ENCODE data around the gene SHC2.

Gene SHC2

DNA sequence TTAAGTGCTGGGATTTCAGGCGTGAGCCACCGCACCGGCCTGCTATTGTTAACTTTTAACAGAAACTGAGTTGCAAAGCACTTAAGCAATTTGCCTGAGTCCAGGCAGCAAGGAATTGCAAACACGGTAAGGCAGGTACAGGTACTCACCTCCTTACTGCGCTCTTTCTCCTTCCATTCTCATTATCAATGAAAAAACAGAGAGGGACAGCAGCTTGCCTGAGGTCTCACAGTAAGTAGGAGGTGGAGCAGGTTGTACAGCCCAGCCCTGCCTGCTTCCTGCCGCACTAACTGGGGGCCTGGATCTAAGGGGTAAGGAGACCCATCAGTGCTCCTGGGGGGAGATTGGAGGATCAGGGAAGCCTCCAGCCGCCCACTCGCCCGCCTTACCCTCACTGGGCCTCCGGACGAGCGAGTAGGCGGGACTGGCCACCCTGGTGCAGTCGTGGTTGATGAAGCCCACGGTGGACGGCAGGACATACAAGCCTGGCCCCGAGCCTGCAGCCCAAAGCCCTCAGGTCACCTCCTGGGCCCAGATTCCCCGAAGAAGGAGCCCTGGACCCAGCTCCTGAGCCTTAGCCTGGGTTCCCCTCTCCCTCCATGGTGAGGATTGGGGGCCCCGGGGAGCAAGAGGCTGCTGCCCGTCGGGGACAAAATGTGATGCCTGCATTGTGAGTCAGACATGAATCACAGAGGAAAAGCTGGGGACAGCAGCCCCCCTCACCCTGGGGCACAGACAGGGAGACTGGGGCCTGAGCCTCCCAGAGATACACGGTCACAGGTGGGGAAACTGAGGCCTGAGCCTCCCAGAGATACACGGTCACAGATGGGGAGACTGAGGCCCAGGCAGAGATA, 11.4 kb upstream of the SHC2 start:
- DNase-seq (ENCODE audit: low read depth in 3 of 3, low spot score in 1 of 3), result no peak

DNA sequence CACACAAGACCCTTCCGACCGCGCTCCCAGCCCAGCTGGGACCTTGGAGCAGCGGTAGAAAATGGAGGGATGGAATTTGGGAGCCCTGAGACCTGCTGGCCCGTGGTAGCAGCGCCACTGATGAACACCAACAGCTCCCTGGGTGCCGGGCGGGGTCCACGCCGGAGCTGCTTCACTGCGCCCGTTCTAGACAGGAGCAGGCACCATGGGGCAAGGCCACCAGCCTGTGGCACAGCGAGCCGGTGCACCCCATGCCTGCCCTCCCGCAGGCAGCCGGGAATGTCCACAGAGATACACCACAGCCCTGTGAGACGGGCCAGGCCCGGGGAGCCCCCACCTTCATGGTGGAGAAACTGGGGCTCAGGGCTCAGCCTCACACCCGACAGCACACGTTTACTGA, 9.9 kb upstream of the SHC2 start:
- no peak for DNase-seq (ENCODE audit: low read depth in 3 of 3, low spot score in 1 of 3)

DNA sequence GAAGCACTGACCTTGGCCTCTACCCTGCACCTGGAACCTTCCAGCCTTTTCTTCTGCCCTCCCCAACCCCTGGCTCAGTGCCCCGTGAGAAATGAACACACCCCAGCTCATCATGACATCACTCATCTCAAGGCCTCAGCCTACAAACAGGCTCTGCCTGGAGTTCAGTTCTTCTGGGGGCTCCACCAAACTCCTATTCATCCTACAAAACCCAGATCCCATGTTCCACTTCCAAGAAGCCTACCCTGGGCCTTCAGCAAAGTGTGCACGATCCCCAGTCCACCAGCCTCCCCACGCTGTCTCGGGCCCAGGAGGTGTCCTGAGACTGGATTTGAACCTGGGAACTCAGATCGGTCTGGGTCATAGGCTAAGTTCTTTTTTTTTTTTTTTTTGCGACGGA, 9.0 kb upstream of the SHC2 start:
- DNase-seq (ENCODE audit: low read depth in 3 of 3, low spot score in 1 of 3), result no peak

DNA sequence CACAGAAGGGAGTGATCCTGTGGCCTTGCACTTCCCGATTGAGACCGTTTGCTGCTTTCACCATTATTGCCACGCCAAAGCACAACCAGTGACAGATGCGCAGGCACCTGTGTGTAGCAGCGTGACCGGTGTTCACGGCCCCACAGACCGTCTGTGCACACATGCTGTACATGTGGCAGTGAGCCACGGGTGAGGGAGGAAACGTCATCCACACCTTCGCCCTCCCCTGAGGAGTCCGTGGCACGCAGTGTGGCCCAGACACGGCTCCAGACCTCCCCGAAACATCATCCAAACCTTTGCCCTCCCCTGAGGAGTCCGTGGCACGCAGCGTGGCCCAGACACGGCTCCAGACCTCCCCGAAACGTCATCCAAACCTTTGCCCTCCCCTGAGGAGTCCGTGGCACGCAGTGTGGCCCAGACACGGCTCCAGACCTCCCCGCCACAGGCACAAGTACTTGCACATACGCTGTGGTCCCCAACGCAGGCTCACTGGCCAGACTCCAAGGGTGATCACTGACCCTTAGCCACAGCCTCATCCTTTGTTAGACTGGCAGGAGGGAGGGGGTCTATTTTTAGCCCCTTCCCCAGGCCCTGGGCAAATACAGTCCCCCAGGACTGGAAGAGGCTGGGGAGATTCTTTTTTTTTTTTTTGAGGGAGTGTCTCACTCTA, 7.9 kb upstream of the SHC2 start:
- DNase-seq (ENCODE audit: low read depth in 3 of 3, low spot score in 1 of 3), result no peak

DNA sequence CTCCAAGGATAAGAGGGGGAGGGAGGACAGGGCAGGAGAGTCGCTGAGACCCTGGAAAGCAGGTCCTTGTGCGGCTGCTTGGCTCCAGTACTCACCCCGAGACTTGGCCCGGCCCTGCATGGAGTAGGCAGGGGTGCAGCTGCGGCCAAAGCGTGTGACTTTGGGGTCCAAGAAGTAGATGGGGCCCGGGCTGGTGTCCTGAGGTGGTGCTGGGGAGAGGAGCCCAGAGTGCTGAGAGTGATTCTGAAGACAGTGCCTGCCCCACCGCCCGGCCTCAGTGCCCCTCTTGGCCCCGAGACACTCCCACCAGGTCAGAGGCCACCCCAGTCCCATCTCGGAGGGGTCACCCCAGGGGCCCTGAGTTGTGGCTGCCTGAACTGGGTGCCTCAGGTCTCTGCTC, 6.7 kb upstream of the SHC2 start:
- DNase-seq (ENCODE audit: low read depth in 3 of 3, low spot score in 1 of 3), result no peak

DNA sequence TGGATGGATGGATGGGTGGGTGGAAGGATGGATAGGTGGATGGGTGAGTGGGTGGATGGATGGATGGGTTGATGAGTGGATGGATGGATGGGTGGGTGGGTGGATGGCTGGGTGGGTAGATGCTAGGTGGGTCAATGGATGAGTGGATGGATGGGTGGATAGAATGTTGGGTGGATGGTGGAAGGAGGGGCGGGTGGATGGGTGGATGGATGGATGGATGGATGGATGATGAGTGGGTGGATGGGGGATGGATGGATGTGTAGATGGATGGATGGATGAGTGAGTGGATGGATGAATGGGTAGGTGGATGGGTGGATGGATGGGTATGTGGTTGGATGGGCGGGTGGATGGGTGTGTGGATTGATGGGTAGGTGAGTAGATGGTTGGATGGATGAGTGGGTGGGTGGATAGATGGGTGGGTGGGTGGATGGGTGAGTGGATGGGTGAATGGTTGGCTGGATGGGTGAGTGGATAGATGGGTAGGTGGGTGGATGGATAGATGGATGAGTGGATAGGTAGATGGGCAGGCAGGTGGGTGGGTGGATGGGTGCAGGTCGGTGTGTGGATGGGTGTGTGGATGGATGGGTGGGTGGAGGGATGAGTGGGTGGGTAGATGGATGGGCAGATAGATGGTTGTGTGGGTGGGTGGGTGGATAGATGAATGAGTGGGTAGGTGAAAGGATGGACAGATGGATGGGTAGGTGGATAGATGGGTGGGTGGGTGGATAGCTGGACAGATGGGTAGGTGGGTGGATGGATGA, 4.4 kb upstream of the SHC2 start:
- DNase-seq (ENCODE audit: low read depth in 3 of 3, low spot score in 1 of 3), result no peak

DNA sequence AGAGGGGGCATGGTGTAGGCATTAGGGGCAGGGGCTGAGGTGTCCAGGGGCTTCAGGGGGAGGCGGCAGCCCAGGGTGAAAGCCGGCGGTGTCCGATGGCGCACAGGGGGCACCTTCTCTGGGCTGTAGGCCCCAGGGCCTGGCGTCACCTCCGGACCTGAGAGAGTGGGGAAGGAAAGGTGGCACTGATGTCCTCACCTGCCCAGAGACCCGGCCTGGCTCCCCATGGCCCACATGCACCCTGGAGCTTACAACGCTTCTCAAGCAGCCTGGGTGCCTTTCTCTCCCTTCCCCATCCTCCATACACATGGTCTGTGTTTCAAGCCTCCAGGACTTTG, 3.3 kb upstream of the SHC2 start:
- no peak for DNase-seq (ENCODE audit: low read depth in 3 of 3, low spot score in 1 of 3)

DNA sequence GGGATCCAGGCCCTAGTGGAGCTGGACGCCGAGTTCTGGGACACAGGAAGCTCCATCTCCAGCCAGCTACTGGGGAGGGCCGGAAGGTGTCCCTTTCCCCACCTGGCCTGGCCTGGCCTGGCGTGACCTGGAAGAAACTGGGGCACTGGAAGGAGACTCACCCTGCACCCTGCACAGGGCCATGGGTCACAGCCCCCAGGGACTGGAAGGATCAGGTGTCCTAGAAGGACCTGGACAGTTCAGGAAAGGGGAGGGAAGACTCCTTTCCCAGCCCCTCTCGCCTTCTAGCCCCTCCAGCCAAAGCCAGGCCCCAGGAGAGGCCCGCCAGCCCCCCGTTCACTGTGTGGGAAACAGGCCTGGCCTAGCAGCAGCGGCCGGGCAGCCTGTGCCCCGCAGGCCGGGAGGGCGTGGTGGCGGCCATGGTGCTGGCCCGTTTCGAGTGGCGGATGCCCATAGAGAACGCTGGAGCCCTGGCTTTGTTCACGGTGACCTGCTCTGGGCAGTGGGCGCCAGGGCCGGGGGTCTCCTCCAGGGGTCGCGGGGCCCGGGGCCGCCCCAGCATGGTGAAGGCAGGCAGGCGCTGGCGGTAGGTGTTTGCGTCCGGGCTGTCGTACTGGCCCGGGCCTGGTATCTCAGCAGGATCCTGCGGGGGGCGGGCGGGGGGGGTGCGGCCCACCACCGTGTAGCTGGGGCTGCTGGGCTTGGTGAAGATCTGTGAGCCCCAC, 2.8 kb upstream of the SHC2 start:
- DNase-seq (ENCODE audit: low read depth in 3 of 3, low spot score in 1 of 3), result no peak

DNA sequence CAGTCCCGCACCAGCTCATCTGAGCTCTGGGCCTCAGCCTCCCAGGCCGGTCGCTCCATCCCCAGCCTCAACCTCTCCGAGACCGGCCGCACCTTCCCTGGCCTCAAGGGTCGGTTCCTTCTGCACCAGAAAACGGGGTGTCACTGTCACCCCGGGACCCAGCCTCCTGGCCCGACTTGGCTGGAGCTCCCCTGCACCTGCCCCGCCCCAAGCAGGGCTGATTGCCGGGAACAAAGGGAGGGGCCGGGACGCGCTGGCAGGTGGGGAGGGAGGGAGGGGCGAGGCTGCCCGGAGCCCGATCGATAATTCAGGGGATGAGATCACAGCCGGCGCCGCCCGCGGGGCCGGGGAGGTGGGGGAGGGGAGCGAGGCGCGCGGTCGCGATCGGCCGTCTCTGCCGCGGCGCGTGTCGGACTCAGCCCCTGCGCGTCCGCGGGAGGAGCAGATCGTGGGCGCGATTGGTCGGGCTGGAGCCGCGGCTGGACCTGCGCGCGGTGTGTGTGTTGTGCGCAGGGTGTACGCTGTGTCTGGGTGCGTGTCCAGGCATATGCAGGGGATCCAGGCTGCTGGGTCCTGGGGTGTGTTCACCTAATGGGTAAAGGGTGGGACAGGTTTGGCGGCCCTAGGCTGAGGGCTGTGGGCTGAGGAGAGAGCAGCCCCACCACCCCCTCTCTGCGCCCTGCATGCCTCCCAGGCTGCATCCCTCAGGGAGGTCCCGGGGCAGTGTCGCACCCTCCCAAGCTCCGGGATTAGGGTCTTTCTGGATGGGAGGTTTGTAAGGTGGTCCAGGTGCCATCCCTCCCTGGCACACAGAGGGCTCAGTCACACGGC, 1.1 kb upstream of the SHC2 start:
- no peak for DNase-seq (ENCODE audit: low read depth in 3 of 3, low spot score in 1 of 3)

DNA sequence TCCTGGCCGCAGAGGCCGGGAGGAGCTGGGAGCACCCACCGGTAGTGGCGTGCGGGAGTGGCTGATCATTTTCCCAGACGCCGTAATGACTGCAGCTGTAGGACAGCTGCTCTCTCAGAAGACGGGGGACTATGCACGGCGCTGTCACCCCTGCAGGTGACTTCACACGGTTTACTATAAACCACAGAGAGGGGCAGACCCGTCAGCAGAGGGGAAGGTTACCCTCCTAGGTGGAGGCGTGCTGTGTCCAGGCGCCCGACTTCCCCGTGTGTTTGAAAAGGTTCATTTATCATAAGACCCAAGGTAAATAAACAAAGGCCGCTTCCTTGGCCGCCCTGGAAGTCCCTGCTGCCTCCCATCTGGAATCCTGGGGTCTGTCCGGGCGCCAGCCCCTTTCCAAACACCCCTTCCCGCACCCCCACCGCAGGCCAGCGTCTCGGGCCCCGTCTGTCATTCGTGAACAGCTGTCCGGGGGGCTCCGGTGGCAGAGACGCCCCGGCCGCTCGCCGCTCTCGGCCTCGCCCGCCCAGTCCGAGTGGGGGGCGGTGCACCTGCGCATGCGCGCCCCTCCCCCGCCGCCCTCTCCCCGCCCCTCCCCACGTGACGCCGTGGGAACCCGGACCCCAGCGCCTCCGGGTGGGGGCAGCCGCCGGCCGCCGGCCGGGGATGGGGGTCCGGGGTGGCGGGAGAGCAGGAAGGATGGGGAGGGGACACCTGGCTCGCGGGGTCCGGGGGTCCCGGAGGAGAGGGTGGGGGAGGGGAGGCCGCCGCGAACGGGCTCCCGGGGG, 915 bp downstream of the SHC2 start:
- DNase-seq (ENCODE audit: low read depth in 3 of 3, low spot score in 1 of 3), result peak in 1 of 3 donors; percentile 15

DNA sequence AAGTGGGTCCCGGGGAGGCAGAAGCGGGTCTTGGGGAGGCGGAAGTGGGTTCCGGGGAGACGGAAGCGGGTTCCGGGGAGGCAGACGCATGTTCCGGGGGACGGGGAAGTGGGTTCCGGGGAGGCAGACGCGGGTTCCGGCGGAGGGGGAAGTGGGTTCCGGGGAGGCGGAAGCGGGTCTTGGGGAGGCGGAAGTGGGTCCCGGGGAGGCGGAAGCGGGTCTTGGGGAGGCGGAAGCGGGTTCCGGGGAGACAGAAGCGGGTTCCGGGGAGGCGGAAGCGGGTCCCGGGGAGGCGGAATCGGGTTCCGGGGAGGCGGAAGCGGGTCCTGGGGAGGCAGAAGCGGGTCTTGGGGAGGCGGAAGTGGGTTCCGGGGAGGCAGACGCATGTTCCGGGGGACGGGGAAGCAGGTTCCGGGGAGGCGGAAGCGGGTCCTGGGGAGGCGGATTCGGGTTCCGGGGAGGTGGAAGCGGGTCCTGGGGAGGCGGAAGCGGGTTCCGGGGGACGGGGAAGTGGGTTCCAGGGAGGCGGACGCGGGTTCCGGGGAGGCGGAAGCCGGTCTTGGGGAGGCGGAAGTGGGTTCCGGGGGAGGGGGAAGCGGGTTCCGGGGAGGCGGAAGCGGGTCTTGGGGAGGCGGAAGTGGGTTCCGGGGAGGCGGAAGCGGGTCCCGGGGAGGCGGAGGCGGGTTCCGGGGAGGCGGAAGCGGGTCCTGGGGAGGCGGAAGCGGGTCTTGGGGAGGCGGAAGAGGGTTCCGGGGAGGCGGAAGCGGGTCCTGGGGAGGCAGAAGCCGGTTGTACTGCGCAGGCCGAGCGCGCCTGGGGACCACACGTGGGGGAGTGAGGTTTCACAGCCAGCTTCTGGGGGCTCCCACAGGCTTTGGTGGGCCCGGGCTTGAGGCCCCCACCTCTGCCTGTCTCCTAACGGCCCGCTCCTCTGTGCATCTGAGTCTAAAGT, 2.5 kb downstream of the SHC2 start:
- no peak for DNase-seq (ENCODE audit: low read depth in 3 of 3, low spot score in 1 of 3)

DNA sequence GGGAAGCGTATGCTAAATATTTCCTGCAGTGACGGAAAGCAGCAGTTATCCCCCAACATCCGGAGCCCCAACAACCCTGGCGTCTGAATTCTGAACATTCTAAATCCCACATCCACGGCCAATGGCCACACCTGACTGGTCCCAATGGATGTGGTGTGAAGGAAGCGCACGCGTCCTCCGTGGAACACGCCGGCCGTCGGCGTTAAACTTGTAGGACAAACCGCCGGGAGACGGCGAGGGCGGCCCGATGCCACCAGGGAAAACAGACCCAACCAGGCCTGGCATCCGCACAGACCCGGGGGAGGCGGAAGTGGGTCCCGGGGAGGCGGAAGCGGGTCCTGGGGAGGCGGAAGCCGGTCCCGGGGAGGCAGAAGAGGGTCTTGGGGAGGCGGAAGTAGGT, 3.2 kb downstream of the SHC2 start:
- no peak for DNase-seq (ENCODE audit: low read depth in 3 of 3, low spot score in 1 of 3)

DNA sequence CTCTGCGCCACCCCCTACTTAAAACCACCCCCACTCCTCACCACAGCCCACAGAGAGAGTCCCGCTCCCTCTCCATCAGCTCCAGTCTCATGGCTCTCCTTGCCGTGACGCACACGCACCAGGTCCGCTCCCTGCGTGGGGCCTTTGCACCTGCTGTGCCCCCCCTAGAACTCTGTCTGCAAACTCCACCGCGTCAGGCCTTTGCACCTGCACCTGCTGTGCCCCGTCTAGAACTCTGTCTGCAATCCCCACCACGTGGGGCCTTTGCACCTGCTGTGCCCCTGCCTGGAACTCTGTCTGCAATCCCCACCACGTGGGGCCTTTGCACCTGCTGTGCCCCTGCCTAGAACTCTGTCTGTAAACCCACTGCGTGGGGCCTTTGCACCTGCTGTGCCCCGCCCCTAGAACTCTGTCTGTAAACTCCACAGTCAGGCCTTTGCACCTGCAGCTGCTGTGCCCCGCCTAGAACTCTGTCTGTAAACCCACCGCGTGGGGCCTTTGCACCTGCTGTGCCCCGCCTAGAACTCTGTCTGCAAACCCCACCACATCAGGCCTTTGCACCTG, 4.2 kb downstream of the SHC2 start:
- DNase-seq (ENCODE audit: low read depth in 3 of 3, low spot score in 1 of 3), result no peak

DNA sequence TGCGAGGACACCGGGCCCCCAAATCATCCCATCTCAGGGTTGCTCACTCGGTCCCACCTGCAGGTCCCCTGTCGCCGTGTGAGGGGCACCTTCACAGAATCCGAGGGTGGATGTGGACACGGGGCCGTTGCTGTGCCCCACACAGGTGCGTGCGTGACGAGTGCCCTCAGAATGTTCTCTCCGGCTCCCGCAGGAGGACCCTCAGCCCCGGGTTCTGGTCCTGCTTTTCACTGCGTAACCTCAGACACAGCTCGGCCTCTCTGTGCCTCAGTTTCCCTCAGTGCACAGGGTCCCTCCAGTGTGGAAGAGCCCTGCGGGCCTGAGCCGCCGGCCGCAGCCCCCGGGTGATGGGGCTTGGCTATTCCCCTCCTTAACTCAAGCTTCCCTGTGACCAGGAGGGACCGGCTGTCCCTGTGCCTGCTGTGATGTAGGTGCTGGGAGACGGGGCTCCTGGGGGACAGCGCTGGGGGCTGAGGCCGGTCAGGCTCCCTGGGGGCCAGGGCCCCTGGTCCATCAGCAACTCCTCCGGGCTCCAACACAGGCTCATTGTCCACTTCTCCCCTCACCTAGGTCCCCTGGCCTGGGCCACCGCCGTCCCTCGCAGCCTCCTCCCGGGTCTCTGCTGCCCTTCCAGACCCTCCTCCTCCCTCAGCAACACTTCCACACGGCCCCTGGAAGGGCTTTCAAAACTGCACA, 4.8 kb downstream of the SHC2 start:
- DNase-seq (ENCODE audit: low read depth in 3 of 3, low spot score in 1 of 3), result no peak

DNA sequence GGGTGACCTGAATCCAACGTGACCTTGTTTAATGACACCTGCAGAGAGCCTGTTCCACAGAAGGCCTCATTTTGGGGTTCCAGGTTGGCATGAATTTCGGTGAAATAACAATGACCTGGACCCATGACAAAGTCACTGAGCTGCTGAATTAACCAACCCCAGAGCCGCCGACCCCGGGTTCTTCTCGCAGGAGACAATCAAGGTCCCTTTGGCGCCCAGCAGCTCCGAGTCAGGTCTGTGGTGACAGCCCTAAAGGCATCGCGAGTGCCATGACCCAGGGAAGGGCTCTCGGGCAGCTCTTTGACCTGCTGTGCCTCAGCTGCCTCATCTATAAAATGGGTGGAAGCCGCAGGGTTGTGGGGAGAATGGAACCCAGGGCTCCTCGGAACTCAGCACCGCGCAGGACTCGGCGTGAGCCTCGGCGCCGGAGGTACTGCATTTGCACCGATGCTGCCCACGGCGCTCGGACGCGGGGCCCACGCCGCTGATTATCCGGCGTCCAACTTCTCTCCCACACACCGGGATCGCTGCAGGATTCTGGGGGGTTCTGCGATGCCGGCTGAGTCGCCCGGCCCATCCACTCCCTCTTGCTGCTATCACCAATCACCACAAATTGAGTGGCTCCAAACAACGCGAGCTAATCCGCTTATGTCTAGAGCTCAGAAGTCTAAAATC, 5.7 kb downstream of the SHC2 start:
- DNase-seq (ENCODE audit: low read depth in 3 of 3, low spot score in 1 of 3), result no peak

DNA sequence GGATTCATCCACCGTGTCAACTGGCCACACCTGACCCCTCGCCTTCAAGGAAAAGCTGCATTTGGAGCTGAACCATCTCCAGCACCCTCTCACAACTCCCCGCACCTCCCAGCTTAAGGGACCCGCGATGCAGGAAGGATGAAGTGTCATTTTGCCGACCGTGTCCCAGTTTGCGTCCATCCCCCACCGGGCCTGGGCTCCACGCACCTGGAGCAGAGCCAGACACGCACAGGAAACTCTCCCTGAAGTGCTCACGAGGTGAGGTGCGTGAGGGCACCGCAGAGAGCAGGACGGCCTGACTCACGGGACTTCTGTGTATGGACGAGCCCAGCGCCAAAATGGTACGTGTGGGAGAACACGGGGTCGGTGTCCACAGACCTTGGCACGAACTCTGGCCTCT, 7.2 kb downstream of the SHC2 start:
- no peak for DNase-seq (ENCODE audit: low read depth in 3 of 3, low spot score in 1 of 3)

DNA sequence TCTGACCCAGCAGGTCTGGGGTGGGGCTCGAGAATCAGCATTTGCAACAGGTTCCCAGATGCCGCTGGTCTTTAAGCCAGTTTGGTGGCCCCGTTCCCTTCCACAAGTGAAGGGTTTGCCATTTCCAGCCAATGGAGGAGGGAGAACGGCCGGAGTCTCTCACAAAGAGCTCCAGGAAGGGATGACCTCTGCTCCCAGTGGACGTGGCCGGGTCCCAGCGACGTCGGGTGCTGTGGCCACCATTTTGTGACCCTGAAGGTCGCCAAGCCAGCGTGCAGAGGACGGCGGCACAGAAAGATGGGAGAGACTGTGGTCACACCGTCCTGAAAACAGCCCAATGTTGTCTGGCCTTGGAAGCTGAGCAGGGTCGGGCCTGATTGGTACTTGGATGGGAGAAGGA, 8.0 kb downstream of the SHC2 start:
- no peak for DNase-seq (ENCODE audit: low read depth in 3 of 3, low spot score in 1 of 3)
